HG02973 (cell line): Measurements from ENCODE around the gene ECHDC3.
A peak's percentile ranks its signal among the peaks of the same experiment; 100 is the strongest.
"Not testable (repeated sequence)": the region's sequence is repeated elsewhere in the genome, so short reads cannot be mapped to it uniquely, and the experiment has no call there.

Source experiments
- ATAC-seq: cut with Tn5 transposase; IDR thresholded peaks from one replicate; pipeline ENCODE4 v1.9.1; 2021; ENCODE audit warnings: moderate library complexity; ENCODE audit not compliant: unreplicated experiment

Gene ECHDC3, protein sequence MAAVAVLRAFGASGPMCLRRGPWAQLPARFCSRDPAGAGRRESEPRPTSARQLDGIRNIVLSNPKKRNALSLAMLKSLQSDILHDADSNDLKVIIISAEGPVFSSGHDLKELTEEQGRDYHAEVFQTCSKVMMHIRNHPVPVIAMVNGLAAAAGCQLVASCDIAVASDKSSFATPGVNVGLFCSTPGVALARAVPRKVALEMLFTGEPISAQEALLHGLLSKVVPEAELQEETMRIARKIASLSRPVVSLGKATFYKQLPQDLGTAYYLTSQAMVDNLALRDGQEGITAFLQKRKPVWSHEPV

DNA sequence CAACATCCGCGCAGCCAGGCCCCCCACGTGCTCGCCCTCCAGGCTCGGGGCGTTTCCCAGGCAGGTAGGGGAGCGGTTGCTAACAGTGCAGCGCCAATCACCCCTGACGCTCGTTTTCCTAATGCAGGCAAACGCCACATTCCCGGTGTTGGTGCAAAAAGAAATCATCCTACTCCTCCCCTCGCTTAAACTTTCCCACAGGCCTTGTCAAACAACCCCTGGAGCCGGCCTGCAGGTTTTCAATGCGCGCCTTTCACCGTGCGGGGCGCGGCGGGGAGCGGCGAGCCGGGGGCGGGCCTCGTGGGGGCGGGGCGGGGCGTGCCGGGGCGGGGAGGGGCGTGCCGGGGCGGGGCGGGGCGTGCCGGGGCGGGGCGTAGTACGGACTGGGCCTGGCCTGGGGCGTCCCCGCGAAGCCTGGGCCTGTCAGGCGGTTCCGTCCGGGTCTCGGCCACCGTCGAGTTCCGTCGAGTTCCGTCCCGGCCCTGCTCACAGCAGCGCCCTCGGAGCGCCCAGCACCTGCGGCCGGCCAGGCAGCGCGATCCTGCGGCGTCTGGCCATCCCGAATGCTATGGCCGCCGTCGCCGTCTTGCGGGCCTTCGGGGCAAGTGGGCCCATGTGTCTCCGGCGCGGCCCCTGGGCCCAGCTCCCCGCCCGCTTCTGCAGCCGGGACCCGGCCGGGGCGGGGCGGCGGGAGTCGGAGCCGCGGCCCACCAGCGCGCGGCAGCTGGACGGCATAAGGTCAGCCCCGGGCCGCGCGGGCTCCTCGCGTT lies at the start of gene ECHDC3:
ECHDC3 (plus strand) TSS at position 374 of the 770 bp plus-strand sequence; CDS start at position 569, 195 bp downstream.
- ATAC-seq: peak; percentile 69

DNA sequence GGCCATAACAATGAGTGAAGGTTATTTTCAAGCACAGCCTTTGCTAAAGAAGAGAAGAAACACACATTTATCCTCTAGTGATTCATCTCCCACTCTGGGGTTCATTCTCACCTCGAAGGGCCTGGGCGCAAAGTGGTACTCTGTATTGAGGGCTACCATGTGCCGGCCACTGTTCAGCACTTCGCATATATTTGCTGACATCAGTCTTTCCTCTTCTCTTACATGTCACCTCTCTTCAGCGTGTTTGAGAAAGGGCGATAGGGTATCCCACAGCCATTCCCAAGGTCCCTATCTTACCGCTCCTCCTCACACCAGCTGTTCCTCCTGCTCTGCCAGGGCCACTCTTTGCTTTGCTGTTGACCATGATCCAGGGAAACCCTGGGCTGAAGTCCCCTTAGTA lies 48.8 kb upstream of the ECHDC3 start:
- ATAC-seq: no peak

- ATAC-seq: no peak
Observed at GRCh38 chr10:11695779-11696178, 46.4 kb upstream of the ECHDC3 start.

DNA sequence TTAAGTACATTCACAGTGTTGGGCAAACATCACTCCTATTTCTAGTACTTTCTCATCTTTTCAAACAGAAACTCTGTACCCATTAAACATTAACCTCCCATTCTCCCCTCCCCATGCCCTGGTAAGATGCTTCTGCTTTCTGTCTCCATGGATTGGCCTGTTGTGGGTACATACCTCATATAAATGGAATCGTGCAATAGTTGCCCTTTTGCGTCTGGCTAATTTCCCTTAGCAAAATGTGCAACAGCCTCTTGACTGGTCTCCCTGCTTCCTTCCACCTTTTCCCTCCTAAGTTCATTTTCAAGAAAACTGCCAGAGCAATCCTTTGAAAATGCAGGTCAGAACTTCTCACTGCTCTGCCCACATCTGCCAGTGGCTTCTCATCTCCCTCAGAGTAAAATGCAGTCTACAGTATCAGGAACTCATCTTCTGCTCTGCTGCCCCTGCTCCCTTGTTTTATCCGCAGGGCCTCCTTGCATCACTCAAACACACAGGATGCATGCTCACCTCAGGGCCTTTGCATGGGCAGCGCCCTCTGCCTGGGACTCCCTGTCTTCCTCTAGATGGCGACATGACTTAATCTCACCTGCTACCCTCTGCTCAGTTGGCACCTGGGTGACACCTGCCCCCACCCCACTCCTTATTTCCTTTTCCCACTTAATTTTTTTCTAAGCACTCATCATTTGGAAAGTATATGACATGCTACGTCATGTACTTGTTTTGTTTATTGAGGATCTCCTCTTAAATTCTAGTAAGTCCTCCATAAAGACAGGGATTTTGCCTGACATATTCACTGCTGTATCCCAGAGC lies 44.3 kb upstream of the ECHDC3 start:
- no peak for ATAC-seq

GRCh38 chr10:11698691-11699549 lies 43.3 kb upstream of the ECHDC3 start:
- ATAC-seq: peak; percentile 85

DNA sequence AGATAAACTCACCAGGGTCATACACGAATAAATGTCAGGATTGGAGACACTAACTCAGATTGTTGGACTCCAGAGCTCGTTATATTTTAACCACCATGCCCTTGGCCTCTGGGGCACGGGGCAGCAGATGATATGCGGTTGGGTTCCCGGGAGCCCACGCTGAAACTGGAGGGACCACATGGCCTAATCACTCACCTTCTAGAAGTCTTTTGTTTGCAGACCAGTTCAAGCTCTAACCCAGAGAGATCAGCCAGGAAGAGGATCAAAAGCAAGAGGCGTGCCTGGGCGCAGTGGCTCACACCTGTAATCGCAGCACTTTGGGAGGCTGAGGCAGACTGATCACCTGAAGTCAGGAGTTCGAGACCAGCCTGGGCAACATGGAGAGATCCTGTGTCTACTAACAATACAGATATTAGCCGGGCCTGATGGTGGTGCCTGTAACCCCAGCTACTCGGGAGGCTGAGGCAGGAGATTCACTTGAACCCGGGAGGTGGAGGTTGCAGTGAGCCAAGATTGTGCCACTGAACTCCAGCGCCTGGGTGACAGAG lies 42.6 kb upstream of the ECHDC3 start:
- ATAC-seq: no peak

- no peak for ATAC-seq
Observed at GRCh38 chr10:11700539-11700938, 41.6 kb upstream of the ECHDC3 start.

DNA sequence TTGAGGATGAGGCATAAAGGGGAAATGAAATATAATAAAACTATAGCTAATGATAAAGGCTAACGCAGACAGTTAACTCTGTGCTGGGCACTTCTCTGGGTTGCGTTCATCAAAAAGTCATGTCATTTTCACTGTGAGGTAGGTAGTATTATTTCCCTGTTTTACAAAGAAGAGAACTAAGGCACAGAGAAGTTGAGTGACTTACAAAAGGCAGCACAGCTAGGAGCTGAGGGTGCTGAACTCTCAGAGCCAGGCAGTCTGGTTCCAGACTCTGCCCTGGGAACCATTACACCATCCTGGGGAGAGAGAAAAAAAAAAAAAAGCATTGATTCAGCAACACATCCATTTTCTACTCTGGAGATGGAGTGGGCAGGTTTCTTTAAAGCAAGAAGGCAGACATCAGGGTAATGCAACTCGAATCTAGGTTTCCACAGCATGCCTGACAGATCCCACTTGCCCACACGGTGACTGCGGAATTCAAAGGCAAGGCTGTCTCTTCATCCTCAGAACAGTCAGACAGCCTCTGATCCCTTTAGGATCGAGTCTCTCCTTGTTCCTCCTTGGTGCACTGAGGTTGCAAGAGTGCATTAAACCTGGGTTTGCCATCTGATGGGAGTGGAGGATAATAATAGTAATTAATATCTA lies 40.6 kb upstream of the ECHDC3 start:
- ATAC-seq: no peak

- no peak for ATAC-seq
Observed at GRCh38 chr10:11702264-11702663, 39.9 kb upstream of the ECHDC3 start.

- ATAC-seq: no peak
Observed at GRCh38 chr10:11704092-11704491, 38.1 kb upstream of the ECHDC3 start.

DNA sequence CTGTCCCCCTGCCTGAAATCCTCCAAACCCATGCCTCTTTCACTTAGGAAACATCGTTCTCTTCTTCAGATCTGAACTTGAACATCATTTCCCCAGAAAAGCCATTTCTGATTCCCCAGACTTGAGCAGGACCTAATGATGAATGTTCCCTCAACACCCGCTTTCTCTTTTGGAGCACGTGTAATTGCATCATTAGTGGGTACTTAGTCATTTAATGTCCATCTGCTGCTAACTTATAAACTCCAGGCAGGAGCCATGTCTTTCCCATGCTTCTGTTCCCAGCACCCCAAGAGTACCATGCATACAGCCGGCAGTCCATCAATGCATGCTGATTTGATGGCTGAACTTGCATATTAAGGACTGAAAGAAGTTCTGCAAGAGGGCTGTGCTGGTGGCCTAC lies 36.5 kb upstream of the ECHDC3 start:
- ATAC-seq: no peak

DNA sequence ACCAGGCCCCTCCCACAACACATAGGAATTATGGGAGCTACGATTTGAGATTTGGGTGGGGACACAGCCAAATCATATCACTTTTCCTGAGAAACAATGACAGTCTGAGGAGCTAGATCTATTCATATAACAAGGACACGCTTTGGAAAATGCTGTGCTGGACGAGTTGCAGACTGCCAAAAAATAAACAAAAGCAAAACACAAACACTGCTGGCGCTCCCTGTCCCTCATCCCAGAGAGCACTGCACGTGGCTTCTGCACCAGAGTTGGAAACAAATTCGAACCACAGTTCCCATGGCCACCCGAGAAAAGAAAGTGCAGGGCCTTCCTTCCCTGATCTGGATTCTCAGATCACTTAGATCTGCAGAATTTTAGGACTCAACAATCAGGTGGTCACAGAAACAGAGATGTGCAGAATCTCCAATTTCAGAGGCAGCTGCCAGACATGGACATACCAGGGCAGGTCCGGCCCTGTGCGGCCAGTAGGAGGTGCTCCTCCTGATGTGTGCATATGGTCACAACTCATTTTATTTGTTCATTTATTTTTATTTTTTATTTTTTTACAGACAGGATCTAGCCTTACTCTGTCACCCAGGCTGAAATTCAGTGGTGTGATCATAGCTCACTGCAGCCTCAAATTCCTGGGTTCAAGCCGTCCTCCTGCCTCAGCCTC lies 35.2 kb upstream of the ECHDC3 start:
- ATAC-seq: no peak

DNA sequence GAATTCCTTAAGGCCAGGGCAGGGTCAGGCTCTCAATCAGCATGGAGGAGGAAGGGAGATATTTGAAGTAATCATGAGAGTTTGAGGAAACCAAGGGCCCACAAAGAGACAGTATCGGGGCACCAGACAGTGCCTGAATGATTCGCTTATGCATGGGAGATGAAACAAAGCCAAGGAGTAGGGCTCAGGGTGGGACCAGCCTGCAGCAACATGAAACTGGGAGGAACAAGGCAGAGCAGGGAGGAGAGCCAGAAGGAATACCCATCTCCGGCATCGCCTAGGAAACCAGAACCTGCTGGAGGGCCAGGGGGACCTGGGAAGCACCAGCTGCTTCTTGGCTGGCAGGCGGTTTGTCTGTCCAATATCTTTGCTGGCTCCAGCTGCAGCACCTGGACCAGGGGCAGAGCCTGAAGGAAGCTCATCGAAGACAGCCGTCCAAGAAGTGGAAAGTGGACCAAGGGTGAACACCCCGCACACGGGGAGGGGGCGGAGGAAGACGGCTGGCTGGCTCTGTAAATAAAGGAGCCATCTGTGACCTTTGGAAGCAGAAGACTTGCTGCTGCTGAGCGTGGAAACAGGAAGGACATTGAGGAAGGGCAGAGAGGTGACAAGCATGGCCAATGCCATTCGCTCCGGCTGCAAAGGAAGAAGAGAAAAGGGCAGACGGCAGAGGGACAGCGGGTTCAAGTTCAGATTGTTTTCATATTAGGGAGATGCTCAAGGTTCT lies 34.4 kb upstream of the ECHDC3 start:
- ATAC-seq: no peak

DNA sequence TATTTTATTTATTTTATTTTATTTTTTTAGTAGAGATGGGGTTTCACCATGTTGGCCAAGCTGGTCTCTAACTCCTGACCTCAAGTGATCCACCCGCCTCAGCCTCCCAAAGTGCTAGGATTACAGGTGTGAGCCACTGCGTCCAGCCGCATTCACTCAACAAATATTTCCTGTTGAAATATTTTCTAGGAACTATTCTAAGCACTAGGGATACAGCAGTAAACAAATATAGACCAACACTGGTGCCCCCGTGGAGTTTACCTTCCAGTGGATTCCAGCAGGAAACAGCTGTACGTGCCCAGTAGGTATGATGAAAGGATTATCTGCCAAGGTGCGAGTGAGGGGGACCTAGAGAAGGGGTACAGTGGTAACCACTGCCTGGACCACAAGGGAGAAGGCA lies 33.4 kb upstream of the ECHDC3 start:
- ATAC-seq: not testable (repeated sequence)

GRCh38 chr10:11712744-11713143 lies 29.4 kb upstream of the ECHDC3 start:
- ATAC-seq: no peak

GRCh38 chr10:11713186-11713743 lies 28.9 kb upstream of the ECHDC3 start:
- no peak for ATAC-seq

DNA sequence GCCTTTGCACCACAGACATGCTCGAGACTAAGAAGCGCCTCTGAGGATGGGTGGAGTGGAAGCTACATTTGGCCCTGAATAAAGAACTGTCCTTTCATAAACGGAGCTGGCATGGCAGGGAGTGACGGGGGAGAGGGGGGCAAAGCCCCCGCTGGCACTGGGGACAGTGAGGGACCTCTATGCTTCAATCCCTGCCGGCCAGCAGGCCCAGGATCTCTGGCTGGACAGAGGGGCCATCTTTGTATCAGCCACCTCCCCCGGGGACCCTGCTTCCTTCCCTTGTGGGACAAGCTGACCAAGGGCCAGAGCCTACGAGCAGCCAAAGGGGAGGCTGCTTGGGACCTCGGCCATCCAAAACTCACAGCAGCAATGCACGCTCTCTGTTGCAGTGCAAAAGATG lies 28.2 kb upstream of the ECHDC3 start:
- no peak for ATAC-seq

GRCh38 chr10:11714750-11715365 lies 27.3 kb upstream of the ECHDC3 start:
- no peak for ATAC-seq
